A172 (cell line): Measurements from ENCODE around the gene UGT2B7. TPM values are rescaled to one million over a fixed set of nuclear protein-coding genes. Genes with fewer than 3 reads are reported as not detected.

Experiments used
- DNase-seq: peaks from one replicate; pipeline ENCODE4 v3.0.0-alpha.2; 2015; ENCODE audit warnings: low spot score
- total RNA-seq: library from RNA; depleted of rRNA; stranded (reverse); fragments of >200 nt; shearing (Covaris generic); gene quantifications from 2 replicates; pipeline ENCODE4 v1.2.3, GENCODE V29; 2014; rRNA removed

The UGT2B7 gene
- total RNA-seq, 1 experiment from 2014 or later, result 0.22 TPM

- DNase-seq, result peak; percentile 1
Observed at GRCh38 chr4:69156913-69157312, 60.6 kb downstream of the UGT2B7 start.

Other genes starting within 250 kb of the UGT2B7 start
- not detected in 2 replicates for gene UGT2A3, start 144.7 kb upstream of the UGT2B7 start, total RNA-seq
- not detected in 2 replicates for gene UGT2B11, start 118.3 kb downstream of the UGT2B7 start, total RNA-seq
- not detected in 2 replicates for gene UGT2B28, start 184.0 kb downstream of the UGT2B7 start, total RNA-seq